HUDEP-2 (cell line): Measurements from ENCODE around the gene COPS8.

Experiments
- DNase-seq, 76 experiments: peaks; one replicate each; lab custom pipeline; 2025; ENCODE audit not compliant: unreplicated experiment in 76 of 76; lab: John Stamatoyannopoulos, UW

Gene COPS8

DNA sequence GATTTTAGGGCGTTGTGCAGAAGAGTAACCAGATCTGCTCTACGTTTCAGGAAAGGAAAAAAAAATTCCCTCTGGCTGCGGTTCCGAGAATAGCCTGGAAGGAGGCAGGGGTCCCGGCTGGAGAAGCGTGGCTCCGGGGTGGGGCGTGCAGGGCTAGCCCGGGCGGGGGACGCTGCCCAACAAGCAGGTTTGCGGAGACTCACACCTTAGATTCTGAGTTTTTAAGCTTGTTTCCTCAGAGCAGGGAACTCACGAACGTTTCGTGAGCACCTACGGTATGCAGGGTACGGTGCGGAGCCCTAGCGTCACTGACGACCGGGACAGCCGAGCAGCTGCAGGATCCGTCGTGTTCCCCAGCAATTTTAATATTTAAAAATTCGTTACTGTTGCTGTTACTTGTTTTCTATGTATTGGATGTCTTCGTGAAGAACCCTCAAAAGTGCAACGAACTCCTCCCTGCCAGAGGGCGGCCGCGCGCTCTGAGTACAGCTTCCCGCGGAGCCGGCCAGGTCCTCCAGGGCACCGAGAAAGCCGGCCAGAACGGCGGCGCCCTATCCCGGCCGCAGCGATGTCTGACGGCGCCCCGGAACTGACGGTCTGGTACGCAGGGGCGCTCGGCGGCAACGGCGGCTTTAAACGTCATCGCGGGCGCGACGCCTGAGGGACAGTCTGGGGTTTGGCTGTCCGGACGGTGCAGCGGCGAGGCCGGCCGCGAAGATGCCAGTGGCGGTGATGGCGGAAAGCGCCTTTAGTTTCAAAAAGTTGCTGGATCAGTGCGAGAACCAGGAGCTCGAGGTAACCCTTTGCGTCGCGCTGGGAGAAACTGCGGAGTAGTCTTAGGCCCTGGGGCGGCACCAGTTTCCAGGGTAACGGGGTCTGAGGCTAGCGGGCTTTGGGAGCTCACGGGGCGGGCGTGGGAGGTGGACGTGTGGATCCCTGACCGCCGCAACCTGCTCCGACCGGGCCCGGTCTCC, at the start of gene COPS8:
Gene COPS8, plus strand, starts transcription at position 642 of the 974 bp plus-strand sequence. Its CDS starts 76 bp downstream, at position 718.
- DNase-seq: peak in 74 of 76 experiments; percentile 29 to 93 (median 80)

DNA sequence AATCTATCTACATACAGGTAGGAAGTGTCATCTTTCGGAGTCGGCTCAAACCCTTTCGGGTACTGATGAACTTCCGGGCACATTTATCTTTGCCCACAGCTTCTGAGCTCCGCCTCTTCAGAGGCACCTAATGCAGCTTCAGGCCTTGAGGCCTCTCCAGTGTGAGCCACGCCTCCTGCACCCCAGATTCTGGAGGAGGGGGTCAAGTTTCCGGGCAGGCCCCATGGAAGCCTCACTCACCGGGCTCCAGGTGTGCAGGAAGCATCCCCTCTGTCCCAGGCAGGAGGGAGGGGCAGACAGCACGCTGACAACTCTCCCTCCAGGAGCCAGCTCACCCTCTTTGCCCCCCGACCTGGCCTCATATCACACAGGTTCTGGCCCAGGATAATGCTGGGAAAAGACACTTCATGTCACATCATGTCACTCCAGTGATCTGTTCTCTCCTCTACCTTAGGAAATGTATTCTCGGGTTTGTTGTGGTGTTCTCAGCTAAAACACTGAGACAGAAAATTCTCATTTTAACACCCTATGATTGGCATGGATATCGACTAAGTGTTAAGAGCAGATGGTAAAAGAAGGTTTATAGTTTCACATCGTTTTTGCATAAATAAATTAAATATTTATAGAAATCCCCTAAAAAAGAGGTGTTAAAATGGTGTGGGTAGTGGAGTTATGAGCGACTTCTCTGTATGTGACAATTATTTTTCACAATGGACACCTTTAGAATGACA, 46.2 kb upstream of the COPS8 start:
- DNase-seq: no peak

DNA sequence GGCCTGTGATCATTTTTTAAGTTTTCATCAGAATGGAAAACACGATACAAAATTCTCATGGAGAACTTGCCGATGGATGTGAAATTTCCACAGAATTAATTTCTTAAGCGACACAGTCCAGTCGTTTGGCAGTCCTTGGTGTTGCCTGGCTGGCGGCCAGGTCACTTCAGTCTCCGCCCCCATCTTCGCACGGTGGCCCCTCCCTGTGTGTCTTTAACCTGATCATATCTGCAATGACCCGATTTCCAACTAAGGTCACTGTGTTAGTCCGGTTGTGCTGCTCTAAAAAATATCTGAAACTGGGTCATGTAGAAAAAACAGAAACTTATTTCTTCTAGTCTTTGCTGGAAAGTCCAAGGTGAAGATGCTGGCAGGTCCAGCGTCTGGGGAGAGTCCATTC, 44.5 kb upstream of the COPS8 start:
- peak in 7 of 76 experiments; percentile 1 to 20 (median 5) for DNase-seq

DNA sequence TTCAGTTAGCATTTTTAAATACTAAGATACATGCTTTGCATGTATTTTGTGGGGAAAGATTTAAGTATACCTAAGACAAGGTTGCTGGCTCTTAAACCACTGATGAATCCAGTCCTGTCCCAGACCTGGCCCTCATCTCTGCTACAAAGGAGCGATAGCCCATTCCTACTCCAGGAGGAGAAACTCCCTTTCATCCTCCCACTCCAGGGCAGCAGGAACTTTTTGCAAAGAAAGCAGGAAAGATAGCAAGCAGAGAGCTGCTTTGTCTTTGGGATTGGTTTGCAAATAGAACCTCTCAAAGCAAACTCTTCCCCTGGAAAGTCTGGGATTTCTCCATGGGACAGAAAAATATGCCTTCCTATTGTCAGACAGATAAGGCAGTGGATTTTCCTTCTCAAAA, 43.6 kb upstream of the COPS8 start:
- no peak for DNase-seq

DNA sequence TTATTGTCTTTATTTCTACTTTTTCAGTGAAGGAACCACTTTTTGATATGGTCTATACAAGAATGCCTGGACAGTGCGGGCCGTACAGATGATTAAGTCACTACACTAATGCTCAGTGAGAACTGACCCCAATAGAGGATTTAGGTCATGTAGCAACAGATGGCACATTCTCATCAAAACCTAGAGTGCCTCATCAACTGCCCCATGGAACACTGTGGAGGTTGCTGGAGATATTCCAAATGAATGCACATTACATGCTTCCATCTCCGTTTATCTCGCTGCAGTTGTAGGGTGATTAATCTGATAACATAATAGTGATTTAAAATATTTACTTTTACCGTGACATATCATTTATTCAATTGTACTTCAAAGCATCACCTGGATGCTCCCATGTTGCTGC, 41.8 kb upstream of the COPS8 start:
- DNase-seq: no peak

DNA sequence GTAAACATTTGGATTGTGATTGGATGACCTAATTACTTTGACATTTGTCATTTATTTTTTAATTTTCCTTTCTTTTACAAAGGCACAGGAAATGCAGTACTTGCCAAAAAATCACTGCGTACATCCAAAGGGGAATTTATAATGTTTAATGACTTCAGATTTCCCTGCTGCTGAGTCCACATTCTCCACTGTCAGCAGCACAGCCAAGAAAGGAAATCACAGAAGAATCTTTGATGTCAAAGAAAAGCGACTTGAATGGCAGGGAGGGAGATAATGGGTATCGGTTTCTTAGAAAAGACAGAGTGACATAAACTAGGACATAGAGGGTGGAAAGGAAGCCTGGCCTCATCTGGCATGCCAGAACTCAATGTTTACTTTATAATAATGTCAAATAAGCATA, 41.4 kb upstream of the COPS8 start:
- DNase-seq: no peak

DNA sequence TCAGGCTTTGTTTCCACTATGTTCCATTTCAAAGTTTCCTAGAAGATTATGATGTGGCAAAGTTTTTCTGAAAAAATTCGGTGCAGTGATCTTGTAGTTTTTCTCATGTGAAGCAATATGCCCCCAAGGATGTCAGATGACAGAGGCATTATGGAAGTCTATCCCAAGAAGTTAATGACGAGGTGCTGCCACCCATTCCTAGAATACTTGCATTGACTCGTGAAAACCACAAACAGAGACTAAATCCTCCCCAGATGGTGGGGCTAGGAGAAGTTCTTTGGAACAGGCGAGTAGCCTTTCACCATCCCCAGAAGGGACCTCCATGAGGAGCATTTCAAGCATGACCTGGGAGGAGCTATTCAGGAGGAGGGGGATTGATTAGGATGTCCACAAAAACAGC, 40.2 kb upstream of the COPS8 start:
- no peak for DNase-seq

DNA sequence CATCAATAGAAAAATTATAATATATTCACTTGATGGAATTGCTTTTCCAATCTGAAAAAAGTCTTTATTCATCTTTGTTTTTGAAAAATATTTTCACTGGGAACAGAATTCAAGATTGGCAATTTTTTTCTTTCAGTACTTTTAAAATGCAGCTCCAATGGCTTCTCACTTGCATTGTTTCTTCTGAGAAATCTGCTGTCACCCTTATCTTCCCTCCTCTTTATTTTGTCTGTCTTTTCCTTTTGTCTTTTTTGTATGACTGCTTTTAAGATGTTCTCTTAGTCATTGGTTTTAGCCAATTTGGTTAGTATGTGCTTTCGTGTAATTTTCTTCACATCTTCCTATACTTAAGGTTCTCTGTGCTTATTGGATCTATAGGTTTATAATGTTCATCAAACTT, 37.1 kb upstream of the COPS8 start:
- no peak for DNase-seq

DNA sequence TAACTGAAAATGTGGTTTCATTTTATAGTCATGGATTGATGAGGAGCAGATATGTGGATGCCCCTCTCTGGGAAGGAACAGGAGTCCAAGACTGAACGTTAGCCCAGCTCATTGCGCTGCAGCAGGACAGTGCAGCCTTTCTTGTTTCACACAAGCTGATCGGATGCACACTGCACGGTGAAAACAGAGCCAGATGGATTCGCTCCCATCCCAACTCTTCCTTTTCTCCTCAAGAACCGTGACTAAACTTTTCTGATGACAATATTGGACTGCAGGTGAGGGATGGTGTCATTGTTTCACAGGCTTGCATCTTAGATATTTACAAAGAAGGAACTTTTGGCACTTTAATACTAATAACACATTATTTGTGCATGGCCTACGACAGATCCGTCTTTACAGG, 33.8 kb upstream of the COPS8 start:
- no peak for DNase-seq

DNA sequence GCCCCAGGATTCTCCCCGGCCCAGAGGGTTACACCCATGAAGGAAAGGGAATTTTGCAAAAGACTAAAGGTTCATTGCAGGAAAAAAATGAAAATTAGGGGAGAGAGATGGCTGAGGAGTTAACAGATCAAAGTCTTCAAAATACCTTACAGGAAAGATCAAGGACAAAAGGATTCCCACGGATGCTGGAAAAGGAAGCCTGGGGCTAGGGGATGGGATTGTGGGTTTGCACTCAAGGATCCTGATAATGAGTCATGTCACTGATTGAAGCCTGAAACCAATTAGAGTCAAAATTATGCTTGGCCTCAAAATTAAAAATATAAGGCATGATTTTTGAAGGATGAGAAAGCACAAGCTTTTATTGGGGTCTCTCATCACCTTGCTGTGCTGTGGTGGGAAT, 32.6 kb upstream of the COPS8 start:
- DNase-seq: no peak

DNA sequence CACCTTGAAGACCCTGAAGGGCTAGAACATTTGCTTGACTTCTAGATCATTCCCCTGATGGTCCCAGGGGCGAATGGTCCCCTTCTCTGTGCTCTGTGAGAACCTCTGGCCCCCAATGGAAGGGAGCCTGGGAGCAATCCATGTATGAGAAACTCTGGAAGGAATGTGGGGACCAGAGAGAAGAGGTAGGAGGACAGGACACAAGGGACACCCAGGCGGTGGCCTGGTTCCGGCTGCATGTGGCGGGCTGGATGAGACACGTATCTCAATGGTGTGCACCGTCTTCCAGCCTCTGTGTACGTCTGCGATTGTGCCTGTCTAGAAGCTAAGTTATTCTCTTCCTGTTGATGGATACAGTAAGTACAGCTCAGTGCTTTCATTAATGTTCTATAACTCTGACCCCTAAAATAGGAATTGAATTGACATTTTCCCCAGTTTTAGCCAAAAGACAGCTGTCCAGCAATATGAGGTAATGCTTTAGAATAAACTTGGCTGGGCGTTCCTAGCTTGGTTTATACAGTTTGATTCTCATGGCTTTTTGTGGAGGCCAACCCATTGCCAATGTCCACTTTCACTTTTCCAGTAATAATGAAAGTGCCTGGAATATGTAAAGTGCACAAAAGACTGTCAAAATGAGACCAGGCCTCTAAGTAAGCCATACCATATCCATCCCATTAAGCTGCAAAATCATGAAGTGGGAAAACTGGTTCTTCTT, 30.1 kb upstream of the COPS8 start:
- DNase-seq: no peak

DNA sequence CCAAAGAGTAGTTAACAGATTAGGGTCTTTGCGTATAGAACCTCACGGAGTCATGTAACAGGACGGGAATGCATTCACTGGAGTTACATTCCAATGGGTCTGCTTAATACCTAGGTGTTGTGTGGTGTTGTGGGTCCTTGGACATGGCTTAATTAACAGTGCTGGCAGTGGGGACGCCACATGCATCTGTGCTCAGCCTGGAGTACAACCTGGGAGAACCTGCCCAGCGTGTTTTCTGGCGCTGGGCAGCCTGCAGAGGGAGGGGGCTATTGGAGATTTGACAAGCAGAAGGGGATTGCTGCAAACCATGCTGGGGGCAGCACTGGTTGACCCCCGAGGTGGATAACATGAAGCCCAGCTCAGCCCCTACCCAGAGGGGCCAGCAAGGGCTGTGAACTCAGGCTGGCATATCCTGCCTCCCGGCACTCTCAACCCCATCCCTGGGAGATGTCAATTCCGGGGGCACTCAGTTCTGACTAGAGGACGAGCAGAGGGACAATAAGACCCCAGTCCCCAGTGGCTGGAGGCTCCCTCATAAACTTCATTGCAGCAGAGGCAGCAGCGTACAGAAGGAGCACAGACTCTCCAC, 29.3 kb upstream of the COPS8 start:
- no peak for DNase-seq

DNA sequence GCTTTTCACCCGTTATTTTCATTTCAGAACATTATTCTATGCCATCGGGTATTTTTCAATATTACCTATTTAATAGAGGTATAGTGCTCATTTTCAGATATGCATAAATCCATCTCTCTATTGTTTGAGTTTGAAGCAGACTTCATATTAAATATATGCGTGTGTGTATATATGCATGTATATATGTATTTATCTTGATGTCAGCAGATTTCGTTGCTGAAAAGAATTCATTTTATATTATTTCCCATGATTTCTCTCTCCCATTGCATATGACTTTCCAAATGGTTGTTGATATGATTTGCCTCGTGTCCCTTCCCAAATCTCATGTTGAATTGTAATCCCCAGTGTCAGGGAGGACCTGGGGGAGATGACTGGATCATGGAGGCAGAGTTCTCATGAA, 28.6 kb upstream of the COPS8 start:
- no peak for DNase-seq

DNA sequence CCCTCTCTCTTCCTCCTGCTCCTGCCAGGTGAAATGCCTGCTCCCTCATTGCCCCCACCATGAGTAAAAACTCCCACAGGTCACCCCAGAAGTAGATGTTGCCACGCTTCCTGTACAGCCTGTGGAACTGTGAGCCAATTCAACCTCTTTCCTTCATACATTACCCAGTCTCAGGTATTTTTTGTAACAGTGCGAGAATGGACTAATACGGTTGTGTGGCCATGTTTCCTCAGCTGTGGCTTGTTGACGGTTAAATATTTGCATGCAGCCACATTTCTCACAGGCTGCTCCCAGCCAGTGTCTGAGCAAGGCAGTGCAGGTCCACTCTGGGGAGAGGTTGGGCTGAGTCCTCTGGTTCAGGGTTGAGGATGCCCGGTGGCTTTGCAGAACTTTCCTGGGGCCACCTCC, 27.8 kb upstream of the COPS8 start:
- DNase-seq: no peak

DNA sequence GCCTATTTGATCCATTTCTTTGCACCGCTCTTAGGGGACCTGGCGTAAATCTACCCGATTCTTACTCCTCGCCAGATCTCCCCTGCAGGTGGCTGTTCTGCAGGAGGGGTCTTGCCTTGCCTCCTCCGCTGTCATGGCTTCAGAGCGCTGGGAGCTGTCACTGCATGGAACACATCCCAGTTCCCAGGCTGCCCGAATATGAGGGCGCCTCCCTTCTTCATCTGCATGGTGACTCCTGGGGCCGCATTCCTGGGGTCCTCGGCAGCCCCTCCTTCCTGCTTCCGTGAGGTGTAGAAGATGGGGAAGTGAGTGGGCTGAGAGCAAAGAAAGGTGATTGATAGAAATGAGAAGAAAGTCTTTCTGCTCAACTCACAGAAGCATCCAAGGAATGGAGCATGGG, 27.3 kb upstream of the COPS8 start:
- DNase-seq: no peak

DNA sequence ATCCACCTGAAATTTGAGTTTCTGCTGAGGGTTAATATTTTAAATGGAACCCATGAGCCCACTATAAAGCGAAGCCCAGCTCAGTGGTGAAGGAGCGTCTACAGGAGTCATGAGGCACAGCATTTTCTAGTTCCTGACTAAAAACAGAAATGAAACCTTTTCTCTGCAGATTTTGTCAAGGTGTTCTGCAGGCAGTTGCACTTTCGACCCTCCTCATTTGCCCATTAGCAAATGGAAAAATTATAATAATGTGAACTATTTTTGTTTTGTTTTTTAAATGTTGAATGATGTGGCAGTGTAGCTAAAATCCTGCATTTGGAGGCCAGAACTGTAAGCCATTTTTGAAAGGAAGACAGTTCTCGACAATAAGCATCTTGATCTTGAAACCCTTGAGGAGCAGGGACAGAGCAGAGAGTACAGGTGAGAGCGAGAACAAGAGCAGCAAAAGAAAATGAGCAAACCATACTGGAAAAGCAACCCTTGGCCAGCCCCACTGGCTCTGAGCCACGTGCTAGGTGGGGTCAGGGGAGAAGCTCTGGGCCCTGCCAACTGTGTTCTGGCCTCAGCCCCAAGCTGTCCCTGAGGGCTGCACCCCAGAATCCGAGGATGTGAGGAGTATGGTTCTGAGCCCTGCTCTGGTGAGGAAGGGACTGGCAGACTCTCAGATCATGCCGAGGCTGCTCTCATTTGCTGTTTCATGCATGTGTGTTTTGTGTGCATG, 26.4 kb upstream of the COPS8 start:
- DNase-seq: no peak

DNA sequence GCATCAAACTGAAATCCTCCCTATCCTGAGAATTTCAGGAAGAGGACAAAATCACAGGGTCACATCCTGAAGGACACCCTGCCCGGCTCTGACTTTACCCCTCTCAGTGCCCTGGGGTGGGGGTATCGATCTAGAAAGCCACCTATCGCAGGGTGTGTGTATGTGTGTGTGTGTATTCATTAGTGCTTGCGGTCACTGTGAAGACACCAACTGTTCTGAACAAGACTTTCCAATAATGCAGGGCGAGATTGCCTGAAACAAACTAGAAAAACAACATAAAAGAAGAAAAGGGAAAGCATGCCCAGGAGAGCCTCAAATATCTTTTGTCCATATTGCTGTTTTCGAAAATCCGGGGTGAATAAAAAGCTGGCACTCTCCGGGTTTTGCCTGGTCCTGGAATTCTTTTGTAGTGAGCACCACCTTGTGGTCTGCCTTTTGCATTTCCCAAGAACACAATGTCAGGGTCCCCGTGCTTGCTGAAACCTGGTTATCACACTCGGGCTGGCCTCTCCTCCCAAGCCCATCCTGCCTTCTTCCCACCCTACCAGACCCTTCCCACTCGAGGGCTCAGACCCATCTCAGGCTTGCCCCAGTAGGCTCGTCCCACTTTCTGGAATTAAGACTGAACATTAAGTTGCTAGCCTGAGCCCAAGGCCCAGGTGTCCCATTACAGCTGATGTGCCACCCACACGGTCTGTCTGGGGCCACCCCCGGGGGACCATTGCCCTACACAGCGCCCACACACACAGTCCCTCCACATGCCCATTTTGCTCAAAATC, 25.0 kb upstream of the COPS8 start:
- peak in 10 of 76 experiments; percentile 1 to 43 (median 9) for DNase-seq

DNA sequence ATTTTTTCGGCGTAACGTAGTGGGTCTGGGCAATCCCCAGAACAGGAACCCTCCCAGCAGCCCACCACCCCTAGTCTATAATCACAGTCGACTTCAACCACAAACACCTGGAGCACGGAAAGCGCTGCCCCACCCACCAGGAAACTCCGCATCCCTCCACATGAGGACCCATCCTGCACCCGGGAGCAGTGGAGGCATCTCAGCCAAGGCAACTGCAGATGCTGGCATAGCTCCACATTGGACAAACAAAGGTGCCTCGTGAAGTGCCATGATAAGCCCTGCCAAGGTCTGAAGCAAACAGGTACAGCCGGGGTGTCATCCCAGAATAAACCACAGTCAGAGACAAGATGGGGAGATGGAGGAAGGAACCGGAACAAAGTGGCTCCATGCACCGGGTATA, 24.3 kb upstream of the COPS8 start:
- DNase-seq: no peak

DNA sequence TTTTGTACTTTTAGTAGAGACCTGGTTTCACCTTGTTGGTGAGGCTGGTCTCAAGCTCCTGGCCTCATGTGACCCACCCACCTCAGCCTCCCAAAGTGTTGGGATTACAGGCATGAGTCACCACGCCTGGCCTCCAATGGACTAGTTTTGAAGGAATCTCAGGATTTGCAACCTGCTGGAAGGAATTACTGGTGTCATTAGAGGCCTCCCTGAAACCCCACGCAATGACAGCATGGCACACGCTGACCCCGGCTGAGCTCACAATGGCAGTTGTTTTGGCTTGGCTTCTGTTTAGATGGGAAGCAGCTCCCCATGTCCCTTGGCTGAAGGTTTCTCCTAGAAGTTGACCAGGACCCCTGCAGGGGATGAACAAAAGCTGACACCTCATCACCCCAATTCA, 23.1 kb upstream of the COPS8 start:
- DNase-seq: no peak
